ENCODE measurements around the gene TNFRSF19. TPM values are rescaled to one million over a fixed set of nuclear protein-coding genes. Genes with fewer than 3 reads are reported as not detected.

The TNFRSF19 gene
- total and polyA plus RNA-seq, 2 of the 4 experiments (the other 2 are of a cell fraction) = 18.6 to 26.3 TPM

- CTCF ChIA-PET = no interaction called here
- POLR2A ChIA-PET (ENCODE audit: unreplicated experiment) = no interaction called here
- no peaks in the 10 kb centered on the region for H3K79me1 ChIP-seq (ENCODE audit: low read depth in 1 of 2, low read length in 2 of 2)
- no peak overlapping the region for H2BK5ac ChIP-seq (ENCODE audit: low read depth, low read length, poor library complexity, severe bottlenecking)
- no peaks in the 10 kb centered on the region for H3K27me3 ChIP-seq (ENCODE audit: control insufficient read depth, insufficient read depth, low read length)
- H3K9ac ChIP-seq (ENCODE audit: low read depth, low read length) = no peak overlapping the region
- no peaks in the 10 kb centered on the region for H3K9me3 ChIP-seq (ENCODE audit: control insufficient read depth, insufficient read depth, low read length)
- peaks cover 11% of the 10 kb centered on the region for H3K4me1 ChIP-seq (ENCODE audit: control insufficient read depth, insufficient read depth, low read length)
- no peaks in the 10 kb centered on the region for H3K36me3 ChIP-seq (ENCODE audit: control insufficient read depth, insufficient read depth, low read length)
- H3K4ac ChIP-seq (ENCODE audit: low read depth, low read length) = no peak overlapping the region
- H4K5ac ChIP-seq (ENCODE audit: low read depth, low read length) = no peak overlapping the region
- H4K20me1 ChIP-seq (ENCODE audit: insufficient read depth, low read length) = no peaks in the 10 kb centered on the region
- H4K91ac ChIP-seq (ENCODE audit: insufficient read depth, low read depth, low read length) = no peak overlapping the region
- no peak overlapping the region for H3K4me3 ChIP-seq (ENCODE audit: insufficient read depth, low read depth, low read length)
- in situ Hi-C loops (cut with MboI; ENCODE audit: low sequenced_read_pairs) (no loop called here), intact Hi-C loops (cut with micrococcal nuclease) (no loop called here), dilution Hi-C loops (cut with HindIII; ENCODE audit: low sequenced_read_pairs, unreplicated experiment) (no loop called here)
- H3K23ac ChIP-seq (ENCODE audit: low read depth, low read length) = no peak overlapping the region
- no peak overlapping the region for H3K27ac ChIP-seq (ENCODE audit: insufficient read depth, low read length)
- DNase-seq (no peak), ATAC-seq (ENCODE audit: low read depth) (no peak)
- H2BK15ac ChIP-seq (ENCODE audit: low read depth, low read length) = no peak overlapping the region
- TF ChIP-seq SMC3 (IDR thresholded peaks at IDR 0.05; ENCODE audit: low read depth, low read length) (no peak), CTCF (conservative IDR thresholded peaks at IDR 0.05; ENCODE audit: low read depth, low read length) (no peak), RCOR1 (IDR thresholded peaks at IDR 0.05; ENCODE audit: insufficient replicate concordance, low read length) (no peak), CHD1 (IDR thresholded peaks at IDR 0.05; ENCODE audit: low read depth, low read length) (no peak), POLR2A (IDR thresholded peaks at IDR 0.05; ENCODE audit: low read depth, low read length) (no peak)
- H2AK9ac ChIP-seq (replicated peaks; ENCODE audit: low read depth, low read length, poor library complexity) = no peak overlapping the region
- H4K8ac ChIP-seq (ENCODE audit: low read depth in 2 of 2, low read length in 2 of 2) = no peak overlapping the region
- no peak overlapping the region for H3K4me2 ChIP-seq (ENCODE audit: low read depth, low read length)
- WGBS, 2 experiments (ENCODE audit: extremely low coverage in 2 of 2, insufficient read length in 1 of 2) = 91% methylated on average over 14 of the region's 28 CpGs; no CpG with 5 or more reads in 1 of the 2 experiments
- no peaks in the 10 kb centered on the region for H3K9me1 ChIP-seq (ENCODE audit: insufficient read depth, low read length)
- H2BK20ac ChIP-seq (ENCODE audit: low read depth, low read length) = no peak overlapping the region
- no peak overlapping the region for H3K14ac ChIP-seq (replicated peaks; ENCODE audit: low read depth, low read length)
- H2BK120ac ChIP-seq (ENCODE audit: low read depth, low read length) = no peak overlapping the region
- H2AFZ ChIP-seq (replicated peaks; ENCODE audit: low read length, poor library complexity) = no peak overlapping the region
- H3K56ac ChIP-seq (ENCODE audit: extremely low read depth, insufficient read depth, low read length) = no peak overlapping the region
- BruUV-seq (replicated peaks) = no TSS peak
- no peak overlapping the region for H2AK5ac ChIP-seq (ENCODE audit: low read depth, low read length)
- H3K18ac ChIP-seq (ENCODE audit: low read depth, low read length) = no peak overlapping the region; the same call in 1 of the 2 replicates
Observed at GRCh38 chr13:23695196-23695595, 125.0 kb downstream of the TNFRSF19 start.

Data from IMR-90 (cell line).